ENCODE data around the gene RAMP2.

RAMP2 gene

DNA sequence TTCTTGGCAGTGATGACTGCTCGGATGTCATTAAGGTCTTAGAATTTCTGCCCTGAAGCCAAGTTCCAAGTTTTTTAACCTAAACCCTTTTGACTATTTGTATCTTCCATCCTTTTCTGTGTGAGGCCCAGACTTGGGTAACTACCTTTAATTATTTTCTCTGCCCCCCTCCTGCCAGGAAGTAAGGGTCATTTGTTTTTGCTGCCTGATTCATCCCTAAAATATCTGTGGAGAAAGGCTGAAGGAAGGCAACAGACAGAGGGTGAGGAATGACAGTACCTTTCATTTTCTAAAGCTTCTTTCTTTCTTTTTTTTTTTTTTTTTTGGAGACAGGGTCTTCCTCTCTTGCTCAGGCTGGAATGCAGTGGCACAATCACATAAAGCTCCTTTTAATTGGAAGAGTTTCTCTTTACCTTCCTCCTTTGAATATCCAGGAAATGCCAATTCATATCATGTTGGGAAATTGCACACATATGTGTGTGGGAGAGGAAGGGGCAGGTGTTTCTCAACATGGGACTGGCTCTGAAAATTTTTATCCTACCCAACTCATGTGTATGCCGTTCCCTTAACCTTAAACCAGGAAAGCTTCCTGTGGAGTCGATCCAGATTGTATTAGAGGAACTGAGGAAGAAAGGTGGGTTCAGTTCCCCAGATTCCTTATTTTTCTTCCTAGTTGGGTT lies 13.2 kb downstream of the RAMP2 start:
- DNase-seq (ENCODE audit: low read depth in 1 of 2, low spot score in 1 of 2), result no peak
- in situ Hi-C loops (cut with HindIII; ENCODE audit: low pct_unique_long_range_greater_than_20kb, low sequenced_read_pairs), result no loop called here
- TF ChIP-seq JUND (IDR thresholded peaks at IDR 0.05; ENCODE audit: low read depth), result no peak

DNA sequence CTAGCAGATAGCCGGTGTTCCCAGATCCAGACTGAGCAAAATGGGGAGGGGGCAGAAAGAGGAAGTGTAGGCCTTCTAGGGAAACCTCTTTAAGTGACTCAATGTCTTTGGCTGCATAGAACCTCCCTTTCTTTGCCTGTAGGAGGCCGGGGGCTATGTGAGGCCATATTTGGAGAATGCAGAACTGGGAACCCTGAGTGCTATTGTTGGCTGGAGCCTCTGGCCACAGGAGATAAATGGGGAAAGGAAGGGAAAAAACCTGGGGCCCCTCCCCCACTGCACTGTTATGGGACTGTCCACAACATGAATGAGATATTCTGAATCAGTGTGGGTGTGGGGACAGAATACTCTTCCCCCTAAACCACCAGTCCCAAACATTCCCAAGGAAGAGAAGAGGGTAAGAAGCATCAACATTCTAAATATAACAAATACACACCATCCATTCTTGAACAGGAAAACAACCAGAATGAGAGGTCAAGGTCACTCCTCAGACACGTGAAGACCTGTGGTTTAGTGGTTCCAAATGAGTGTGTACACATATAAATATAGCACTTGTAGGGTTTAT lies 14.6 kb downstream of the RAMP2 start:
- TF ChIP-seq JUND (IDR thresholded peaks at IDR 0.05; ENCODE audit: low read depth), result no peak
- in situ Hi-C loops (cut with HindIII; ENCODE audit: low pct_unique_long_range_greater_than_20kb, low sequenced_read_pairs), result no loop called here

DNA sequence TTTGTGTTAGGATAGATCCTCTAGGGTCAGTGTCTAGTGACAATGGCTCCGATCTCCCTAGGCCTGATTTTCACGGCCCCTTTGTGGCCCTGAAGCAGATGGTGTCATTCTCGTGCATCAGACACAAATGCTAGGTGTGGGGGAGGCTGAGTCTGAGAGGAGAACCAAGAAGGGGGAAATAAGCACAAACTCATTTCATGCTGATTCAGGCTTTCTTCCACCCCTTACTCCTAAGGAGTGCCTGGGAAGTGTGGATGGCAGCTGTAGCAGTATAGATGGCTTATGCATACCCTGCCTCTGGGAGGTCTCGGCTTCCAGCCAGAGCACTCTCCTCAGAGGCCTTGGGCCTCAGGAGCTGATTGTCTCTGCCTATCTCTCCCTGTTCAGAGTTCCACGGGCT lies 17.5 kb downstream of the RAMP2 start:
- no peak for TF ChIP-seq JUND (IDR thresholded peaks at IDR 0.05; ENCODE audit: low read depth)
- in situ Hi-C loops (cut with HindIII; ENCODE audit: low pct_unique_long_range_greater_than_20kb, low sequenced_read_pairs), result no loop called here
- no peak for DNase-seq (ENCODE audit: low read depth in 1 of 2, low spot score in 1 of 2)

More for the DNA sequence above, 14.6 kb downstream of the RAMP2 start:
- no peak for DNase-seq (ENCODE audit: low read depth in 1 of 2, low spot score in 1 of 2)

DNA sequence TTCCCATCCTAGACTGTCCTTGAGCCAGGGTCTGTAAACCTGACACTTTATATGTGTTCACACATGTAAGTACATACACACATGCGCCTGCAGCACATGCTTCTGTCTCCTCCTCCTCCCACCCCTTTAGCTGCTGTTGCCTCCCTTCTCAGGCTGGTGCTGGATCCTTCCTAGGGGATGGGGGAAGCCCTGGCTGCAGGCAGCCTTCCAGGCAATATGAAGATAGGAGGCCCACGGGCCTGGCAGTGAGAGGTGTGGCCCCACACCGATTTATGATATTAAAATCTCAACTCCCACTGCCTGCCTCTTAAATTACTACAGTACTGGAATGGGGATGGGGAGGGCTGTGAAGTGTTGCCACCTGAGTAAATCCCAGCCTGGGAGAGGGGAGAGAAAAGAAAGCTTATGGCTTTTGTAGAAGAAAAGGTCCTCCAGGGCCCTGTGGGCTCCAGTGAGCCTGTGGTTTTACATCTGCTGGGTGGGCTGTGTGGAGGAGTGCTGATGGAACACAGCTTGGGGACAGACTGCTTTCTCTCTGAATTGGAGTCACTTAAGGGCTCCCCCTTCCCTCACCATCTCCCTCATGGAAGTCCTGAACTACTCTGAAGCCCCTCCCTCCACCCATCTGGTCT lies 18.4 kb downstream of the RAMP2 start:
- DNase-seq (ENCODE audit: low read depth in 1 of 2, low spot score in 1 of 2), result no peak
- in situ Hi-C loops (cut with HindIII; ENCODE audit: low pct_unique_long_range_greater_than_20kb, low sequenced_read_pairs), result no loop called here
- no peak for TF ChIP-seq JUND (IDR thresholded peaks at IDR 0.05; ENCODE audit: low read depth)

DNA sequence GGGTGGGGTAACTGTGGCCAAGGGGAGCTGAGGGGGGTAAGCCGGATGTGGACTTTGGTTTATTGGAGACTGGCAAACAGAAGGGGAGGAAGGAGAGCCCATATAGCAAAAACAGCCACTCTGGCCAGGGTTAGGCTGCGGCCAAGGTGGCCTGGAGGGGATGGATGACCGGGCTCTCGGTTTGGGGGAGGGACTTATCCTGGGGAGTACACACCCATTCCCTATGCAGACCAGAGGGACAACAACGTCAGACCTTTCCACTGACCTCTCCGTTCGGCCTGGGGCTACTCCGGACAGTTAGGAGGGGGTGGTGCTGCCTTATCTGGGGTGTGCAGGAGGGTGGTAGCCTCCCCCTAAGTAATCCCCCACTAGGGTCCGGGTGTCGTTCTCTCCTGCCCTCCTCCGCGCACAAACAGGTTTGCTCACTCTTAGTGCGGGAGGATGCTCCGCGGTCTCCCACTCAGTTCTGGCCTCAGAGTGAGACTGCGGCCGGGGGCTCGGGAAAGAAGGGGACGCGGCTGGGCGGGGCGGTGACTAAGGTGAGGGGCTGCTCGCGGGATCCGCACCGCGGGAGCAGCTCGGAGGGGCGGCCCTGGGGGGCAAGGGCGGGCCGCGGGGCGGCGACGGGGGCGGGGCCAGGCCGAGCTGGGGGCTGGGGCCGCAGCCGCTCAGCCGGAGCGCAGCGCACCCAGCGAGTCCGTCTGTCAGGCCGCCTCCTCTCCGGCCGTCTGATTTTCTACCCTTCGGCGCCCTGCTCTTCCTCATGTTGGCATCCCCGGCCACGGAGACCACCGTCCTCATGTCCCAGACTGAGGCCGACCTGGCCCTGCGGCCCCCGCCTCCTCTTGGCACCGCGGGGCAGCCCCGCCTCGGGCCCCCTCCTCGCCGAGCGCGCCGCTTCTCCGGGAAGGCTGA lies 19.2 kb downstream of the RAMP2 start, which contains the start of gene WNK4:
Gene WNK4 (plus strand): TSS at position 675 of the 915 bp plus-strand sequence. CDS start 89 bp downstream, at position 764.
- TF ChIP-seq JUND (IDR thresholded peaks at IDR 0.05; ENCODE audit: low read depth), result no peak
- peak in 1 of 2 experiments; percentile 60 for DNase-seq (ENCODE audit: low read depth in 1 of 2, low spot score in 1 of 2)
- in situ Hi-C loops (cut with HindIII; ENCODE audit: low pct_unique_long_range_greater_than_20kb, low sequenced_read_pairs), result no loop called here

DNA sequence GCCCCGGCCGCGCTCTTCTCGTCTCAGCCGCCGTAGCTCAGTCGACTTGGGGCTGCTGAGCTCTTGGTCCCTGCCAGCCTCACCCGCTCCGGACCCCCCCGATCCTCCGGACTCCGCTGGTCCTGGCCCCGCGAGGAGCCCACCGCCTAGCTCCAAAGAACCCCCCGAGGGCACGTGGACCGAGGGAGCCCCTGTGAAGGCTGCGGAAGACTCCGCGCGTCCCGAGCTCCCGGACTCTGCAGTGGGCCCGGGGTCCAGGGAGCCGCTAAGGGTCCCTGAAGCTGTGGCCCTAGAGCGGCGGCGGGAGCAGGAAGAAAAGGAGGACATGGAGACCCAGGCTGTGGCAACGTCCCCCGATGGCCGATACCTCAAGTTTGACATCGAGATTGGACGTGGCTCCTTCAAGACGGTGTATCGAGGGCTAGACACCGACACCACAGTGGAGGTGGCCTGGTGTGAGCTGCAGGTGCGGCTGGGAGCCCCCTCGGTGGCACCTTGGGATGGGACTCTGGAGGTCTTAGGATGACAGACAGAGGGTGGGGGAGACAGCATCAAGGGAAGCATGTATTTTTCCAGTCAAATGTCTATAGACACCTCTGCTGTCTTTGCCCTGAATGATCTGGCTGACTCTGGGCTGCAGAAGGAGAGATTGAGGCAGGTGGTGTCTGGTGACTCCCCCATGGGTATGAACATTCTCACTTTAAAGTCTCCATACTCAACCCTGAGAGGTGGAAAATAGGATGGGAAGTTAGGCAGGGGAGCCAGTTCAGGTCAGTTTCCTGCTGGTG lies 20.0 kb downstream of the RAMP2 start:
- in situ Hi-C loops (cut with HindIII; ENCODE audit: low pct_unique_long_range_greater_than_20kb, low sequenced_read_pairs), result no loop called here
- TF ChIP-seq JUND (IDR thresholded peaks at IDR 0.05; ENCODE audit: low read depth), result no peak
- DNase-seq (ENCODE audit: low read depth in 1 of 2, low spot score in 1 of 2), result no peak

DNA sequence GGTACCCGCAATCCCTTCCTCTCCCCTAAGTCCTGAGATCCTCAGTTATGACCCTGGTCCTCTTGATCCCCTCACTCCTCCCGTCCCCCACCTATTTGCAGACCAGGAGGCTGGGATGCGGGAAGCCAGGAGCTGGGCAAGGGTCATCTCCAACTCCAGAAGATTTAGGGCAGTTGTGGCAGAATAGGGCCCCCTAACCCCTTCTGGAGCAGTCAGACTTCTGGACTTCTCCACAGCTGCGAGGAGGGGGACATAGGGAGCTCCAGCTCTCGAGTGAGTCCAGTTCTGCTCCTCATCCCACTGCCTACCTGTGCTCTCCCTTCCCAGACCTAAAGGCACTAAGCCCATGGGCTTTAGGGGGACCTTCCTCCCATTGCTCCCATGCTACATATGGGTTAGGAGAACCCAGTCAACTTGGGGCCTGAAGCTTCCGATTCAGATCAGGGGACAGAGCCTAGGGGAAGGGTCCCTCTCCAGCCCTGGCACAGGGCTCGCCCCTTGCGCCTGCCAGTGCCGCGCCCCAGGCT lies 20.7 kb downstream of the RAMP2 start:
- DNase-seq (ENCODE audit: low read depth in 1 of 2, low spot score in 1 of 2), result no peak
- TF ChIP-seq JUND (IDR thresholded peaks at IDR 0.05; ENCODE audit: low read depth), result no peak
- in situ Hi-C loops (cut with HindIII; ENCODE audit: low pct_unique_long_range_greater_than_20kb, low sequenced_read_pairs), result no loop called here

DNA sequence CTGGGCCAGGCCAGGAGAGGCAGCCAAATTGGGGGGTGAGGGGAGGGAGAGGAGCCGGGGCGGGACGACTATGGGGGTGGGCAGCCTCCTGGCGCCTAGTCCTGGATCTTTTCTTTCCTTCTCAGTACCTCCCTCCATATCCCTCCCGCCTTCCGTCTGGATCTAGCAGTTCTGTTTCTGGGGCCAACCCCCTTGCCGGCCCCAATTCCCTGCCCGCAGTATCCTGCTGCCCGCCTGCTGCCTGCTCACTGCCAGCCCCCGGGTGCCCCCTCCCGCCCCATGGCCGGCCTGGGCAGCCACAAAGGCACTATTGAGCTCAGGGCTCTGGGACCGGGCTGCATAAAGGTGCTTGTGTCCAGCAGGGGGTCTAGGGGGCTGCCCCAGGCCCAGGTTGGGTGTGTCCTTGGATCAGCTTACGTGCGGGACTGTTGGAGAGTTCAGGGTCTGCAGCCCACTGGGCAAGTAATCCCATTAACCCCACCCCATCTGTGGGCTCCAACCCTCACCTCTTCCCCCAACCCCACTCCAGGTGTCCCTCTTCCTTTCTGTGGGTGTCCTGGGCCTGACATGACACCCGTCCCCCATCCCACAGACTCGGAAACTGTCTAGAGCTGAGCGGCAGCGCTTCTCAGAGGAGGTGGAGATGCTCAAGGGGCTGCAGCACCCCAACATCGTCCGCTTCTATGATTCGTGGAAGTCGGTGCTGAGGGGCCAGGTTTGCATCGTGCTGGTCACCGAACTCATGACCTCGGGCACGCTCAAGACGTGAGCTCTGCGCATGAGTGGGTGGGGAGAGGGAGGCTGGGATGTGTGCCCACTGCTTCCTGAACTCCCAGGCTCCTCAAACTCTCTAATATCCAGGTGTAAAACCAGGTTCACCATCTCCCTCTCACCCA lies 21.4 kb downstream of the RAMP2 start:
- in situ Hi-C loops (cut with HindIII; ENCODE audit: low pct_unique_long_range_greater_than_20kb, low sequenced_read_pairs), result no loop called here
- no peak for TF ChIP-seq JUND (IDR thresholded peaks at IDR 0.05; ENCODE audit: low read depth)

DNA sequence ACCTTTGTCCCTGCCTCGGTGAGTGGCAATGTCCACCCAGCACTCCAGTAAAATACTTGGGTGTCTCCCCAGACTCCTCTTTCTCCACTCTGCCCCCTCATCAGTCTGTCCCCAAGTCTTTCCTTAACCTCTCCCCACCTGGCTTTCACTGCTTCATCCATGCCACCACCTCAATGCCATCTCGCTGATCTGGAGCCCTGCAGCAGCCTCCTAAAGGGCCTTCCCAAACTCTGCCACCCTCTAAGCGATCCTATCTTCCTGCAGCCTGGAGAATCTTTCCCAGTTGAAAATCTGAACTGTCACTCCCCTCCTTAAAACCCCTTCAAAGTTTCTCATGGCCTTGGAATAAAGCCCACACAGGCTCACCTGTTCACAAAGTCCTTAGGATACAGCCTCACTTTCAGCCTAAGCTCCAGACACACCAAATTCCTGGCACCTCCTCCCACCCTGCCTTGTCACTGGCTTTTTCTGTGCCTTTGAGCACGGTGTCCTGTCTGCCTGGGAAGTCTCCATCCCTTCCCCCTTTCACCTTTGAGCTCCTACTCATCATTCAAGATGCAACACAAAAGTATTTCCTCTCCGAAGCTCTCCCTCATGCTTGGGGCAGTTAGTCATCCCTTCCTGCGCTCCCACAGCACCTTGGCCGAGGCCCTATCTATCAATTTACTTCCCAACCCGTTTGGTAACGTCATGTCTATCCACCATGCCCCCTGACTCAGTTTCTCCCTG lies 22.2 kb downstream of the RAMP2 start:
- DNase-seq (ENCODE audit: low read depth in 1 of 2, low spot score in 1 of 2), result no peak
- in situ Hi-C loops (cut with HindIII; ENCODE audit: low pct_unique_long_range_greater_than_20kb, low sequenced_read_pairs), result no loop called here
- no peak for TF ChIP-seq JUND (IDR thresholded peaks at IDR 0.05; ENCODE audit: low read depth)

More for the DNA sequence above, 21.4 kb downstream of the RAMP2 start:
- DNase-seq (ENCODE audit: low read depth in 1 of 2, low spot score in 1 of 2), result no peak

DNA sequence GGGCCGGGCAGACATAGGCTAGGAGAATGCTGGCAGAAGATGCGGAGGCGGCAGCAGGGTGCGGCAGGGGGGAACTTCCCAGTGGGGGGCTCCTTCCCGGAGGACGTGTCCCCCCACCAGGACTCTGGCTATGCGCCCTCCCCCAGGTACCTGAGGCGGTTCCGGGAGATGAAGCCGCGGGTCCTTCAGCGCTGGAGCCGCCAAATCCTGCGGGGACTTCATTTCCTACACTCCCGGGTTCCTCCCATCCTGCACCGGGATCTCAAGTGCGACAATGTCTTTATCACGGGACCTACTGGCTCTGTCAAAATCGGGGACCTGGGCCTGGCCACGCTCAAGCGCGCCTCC lies 22.7 kb downstream of the RAMP2 start:
- DNase-seq (ENCODE audit: low read depth in 1 of 2, low spot score in 1 of 2), result no peak
- in situ Hi-C loops (cut with HindIII; ENCODE audit: low pct_unique_long_range_greater_than_20kb, low sequenced_read_pairs), result no loop called here
- no peak for TF ChIP-seq JUND (IDR thresholded peaks at IDR 0.05; ENCODE audit: low read depth)
